Activated CD8-positive, alpha-beta memory T cell treated with anti-CD3 and anti-CD28 coated beads, Interleukin-2, amount 50 U/mL, for 48 hours (primary cell): ENCODE data around the gene BZW1.
A peak's percentile ranks its signal among the peaks of the same experiment; 100 is the strongest.

Source experiments
- DNase-seq: peaks from one replicate; pipeline ENCODE4 v3.0.0-alpha.2; 2020

The BZW1 gene

GRCh38 chr2:200843993-200844948, 32.6 kb downstream of the BZW1 start:
- DNase-seq, result peak; percentile 46

GRCh38 chr2:200845194-200845593, 33.5 kb downstream of the BZW1 start:
- peak; percentile 39 for DNase-seq

- peak; percentile 34 for DNase-seq
These were observed 34.1 kb downstream of the BZW1 start for GRCh38 chr2:200845669-200846325.

GRCh38 chr2:200847269-200847668, 35.6 kb downstream of the BZW1 start:
- peak; percentile 26 for DNase-seq

- DNase-seq, result no peak
These were observed 36.2 kb downstream of the BZW1 start for GRCh38 chr2:200847939-200848338.

GRCh38 chr2:200850512-200851256, 39.0 kb downstream of the BZW1 start:
- no peak for DNase-seq

GRCh38 chr2:200851398-200852248, 39.9 kb downstream of the BZW1 start:
- no peak for DNase-seq

- no peak for DNase-seq
These were observed 40.9 kb downstream of the BZW1 start for GRCh38 chr2:200852605-200853004.

GRCh38 chr2:200856806-200857205, 45.1 kb downstream of the BZW1 start:
- DNase-seq, result no peak

GRCh38 chr2:200860092-200860795, 48.5 kb downstream of the BZW1 start:
- no peak for DNase-seq

- no peak for DNase-seq
These were observed 50.0 kb downstream of the BZW1 start for GRCh38 chr2:200861617-200862155.

GRCh38 chr2:200862532-200863000, 50.9 kb downstream of the BZW1 start:
- peak; percentile 75 for DNase-seq

- DNase-seq, result no peak
These were observed 52.1 kb downstream of the BZW1 start for GRCh38 chr2:200863782-200864175.

GRCh38 chr2:200864176-200865034, 52.7 kb downstream of the BZW1 start, which contains the start of gene CLK1:
Gene CLK1, minus strand, starts transcription at chr2:200864658. Its CDS starts 2,796 bp downstream, at chr2:200861862.
- DNase-seq, result peak; percentile 98

- DNase-seq, result no peak
These were observed 57.3 kb downstream of the BZW1 start for GRCh38 chr2:200869014-200869413.

- DNase-seq, result no peak
These were observed 59.4 kb downstream of the BZW1 start for GRCh38 chr2:200871151-200871550.

GRCh38 chr2:200873560-200873959, 61.9 kb downstream of the BZW1 start:
- no peak for DNase-seq
